ENCODE results near the gene CDRT15. TPM values are rescaled to one million over a fixed set of nuclear protein-coding genes. Genes with fewer than 3 reads are reported as not detected.
"Not testable (repeated sequence)": the region's sequence is repeated elsewhere in the genome, so short reads cannot be mapped to it uniquely, and the experiment has no call there.

CDRT15 gene
- total RNA-seq: 1 to 10 TPM in 1 of 8 experiments, under 1 TPM in 2, not detected in 5; 0.52 to 1.4 (median 0.76) TPM

DNA sequence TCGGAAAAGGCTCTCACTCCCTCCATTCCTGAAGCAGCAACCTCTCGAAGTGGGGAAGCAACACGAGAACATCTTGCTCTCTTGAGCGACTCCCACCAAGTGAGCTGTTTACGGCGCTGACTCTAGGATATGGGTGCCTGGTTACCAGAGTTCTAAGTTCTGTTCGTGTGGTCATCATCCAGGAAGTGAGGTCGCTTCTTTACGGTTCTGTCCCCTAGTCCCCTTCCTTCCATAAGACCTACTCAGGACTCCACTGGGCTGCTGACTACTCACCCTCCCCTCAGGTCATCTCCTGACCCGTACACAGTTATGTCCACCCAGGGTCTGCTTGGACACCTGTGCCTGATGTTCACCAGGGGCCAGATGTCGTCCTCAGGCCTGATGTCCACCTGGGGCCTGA lies at the start of gene CDRT15:
TSS of gene CDRT15 (minus strand) at position 101 of the 400 bp plus-strand sequence. CDS start at position 72, 29 bp downstream.
- H3K27ac ChIP-seq; H3K4me1 ChIP-seq (replicated peaks in 1 of 2); in situ Hi-C loops (cut with MboI; ENCODE audit: low pct_unique_long_range_greater_than_20kb in 2 of 9, low sequenced_read_pairs in 9 of 9, unreplicated experiment in 9 of 9); H3K4me3 ChIP-seq; ATAC-seq (replicated peaks in 6 of 8): not testable (repeated sequence)
- WGBS, 10 experiments: 94% methylated on average over 7 of the region's 11 CpGs; no CpG with 5 or more reads in 9 of the 10 experiments

DNA sequence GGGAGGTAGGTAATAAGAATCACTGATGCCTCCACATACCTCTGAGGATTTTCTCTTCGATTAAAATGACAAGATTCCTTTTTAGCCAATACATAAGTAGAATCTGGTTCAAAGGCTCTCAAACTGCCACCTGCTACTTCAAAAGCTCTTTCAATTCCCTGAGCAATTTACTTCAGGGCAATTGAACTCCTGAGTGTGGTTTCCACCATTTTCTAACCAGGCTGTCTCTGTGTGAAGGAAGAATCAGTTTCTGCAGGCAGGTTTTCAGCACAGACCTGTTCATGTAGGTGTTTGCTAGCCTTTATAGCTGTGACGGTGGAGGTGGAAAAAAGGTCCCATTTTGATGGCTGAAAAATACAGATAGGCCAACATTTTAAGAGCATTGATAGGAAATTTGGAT lies 46.1 kb upstream of the CDRT15 start:
- 14 to 100% (median 85%) methylated on average over 1 to 2 of the region's 2 CpGs; no CpG with 5 or more reads in 2 of the 10 experiments for WGBS, 10 experiments
- Histone ChIP-seq H3K4me3 (no peak overlapping the region), H3K27ac (no peak overlapping the region), H3K4me1 (replicated peaks in 1 of 2) (no peaks in the 10 kb centered on the region)
- no peak for ATAC-seq (replicated peaks in 6 of 8)
- in situ Hi-C loops (cut with MboI; ENCODE audit: low pct_unique_long_range_greater_than_20kb in 2 of 9, low sequenced_read_pairs in 9 of 9, unreplicated experiment in 9 of 9): loop anchor here in 1 of 9 experiments (25.0 kb wide), 1 partner anchor 670 kb away; the partner anchor contains the start of gene HS3ST3A1

DNA sequence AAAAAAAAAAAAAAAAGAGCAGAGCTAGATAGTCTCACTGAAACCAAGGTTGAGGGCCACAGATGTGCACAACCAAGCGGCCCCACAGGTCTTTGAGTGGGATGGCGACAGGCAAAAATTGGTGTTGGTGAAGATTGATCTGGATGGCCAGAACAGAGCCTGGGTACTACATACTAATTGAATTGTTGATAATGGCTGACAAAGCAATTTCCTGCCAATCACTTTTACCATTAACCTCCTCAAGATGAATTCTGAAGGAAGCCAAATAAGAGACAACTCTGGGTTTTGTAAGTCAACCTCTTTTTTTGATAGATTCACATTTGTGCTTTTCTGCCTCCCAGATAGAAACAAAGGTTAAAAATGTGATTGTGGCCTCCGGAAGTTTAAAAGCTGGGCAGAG lies 44.9 kb upstream of the CDRT15 start:
- H3K4me1 ChIP-seq (replicated peaks in 1 of 2): no peaks in the 10 kb centered on the region
- 0 to 100% (median 44%) methylated on average over 1 to 2 of the region's 3 CpGs; no CpG with 5 or more reads in 3 of the 10 experiments for WGBS, 10 experiments
- no peak overlapping the region for H3K4me3 ChIP-seq
- ATAC-seq (replicated peaks in 6 of 8): no peak
- no peak overlapping the region for H3K27ac ChIP-seq
- in situ Hi-C loops (cut with MboI; ENCODE audit: low pct_unique_long_range_greater_than_20kb in 2 of 9, low sequenced_read_pairs in 9 of 9, unreplicated experiment in 9 of 9): loop anchor here in 1 of 9 experiments (25.0 kb wide), 1 partner anchor 669 kb away; the partner anchor contains the start of gene HS3ST3A1

DNA sequence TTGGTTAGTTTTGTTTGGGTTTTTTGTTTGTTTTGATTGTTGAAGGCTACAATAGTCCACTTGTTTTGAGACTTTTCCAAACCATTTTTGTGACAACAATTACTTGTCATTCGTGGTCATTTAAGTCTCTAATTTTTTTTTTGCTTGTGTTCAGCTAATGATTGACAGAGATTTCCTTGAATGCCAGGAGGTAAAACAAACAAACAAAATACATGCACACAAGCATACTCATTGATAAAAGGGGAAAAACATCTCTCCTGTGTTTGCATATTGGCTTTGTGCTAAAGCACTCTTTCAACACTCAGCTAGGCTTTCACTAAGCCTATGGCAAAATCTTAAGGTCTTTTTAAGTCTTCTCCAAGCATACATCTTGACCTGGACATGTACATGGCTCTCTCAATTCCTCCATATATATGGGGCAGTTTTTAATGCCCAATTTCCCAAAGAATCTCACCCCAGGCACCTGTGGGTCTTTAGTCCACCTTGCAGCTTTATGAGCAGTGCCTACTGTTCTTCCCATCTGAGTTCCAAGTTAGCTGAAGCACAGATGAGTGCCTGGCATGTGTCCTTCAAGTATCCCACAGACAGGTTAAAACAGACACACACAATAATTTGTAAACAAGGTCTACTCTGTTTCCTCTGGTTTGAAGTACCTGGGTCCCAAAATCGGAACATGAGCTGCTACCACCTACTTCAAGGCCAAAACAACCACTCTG lies 40.0 kb upstream of the CDRT15 start:
- 22 to 88% (median 51%) methylated on average over 1 to 2 of the region's 2 CpGs for WGBS, 10 experiments
- in situ Hi-C loops (cut with MboI; ENCODE audit: low pct_unique_long_range_greater_than_20kb in 2 of 9, low sequenced_read_pairs in 9 of 9, unreplicated experiment in 9 of 9): loop anchor here in 1 of 9 experiments (25.0 kb wide), 1 partner anchor 664 kb away; the partner anchor contains the start of gene HS3ST3A1
- H3K4me1 ChIP-seq (replicated peaks in 1 of 2): no peaks in the 10 kb centered on the region
- no peak overlapping the region for H3K4me3 ChIP-seq
- no peak for ATAC-seq (replicated peaks in 6 of 8)
- H3K27ac ChIP-seq: no peak overlapping the region

DNA sequence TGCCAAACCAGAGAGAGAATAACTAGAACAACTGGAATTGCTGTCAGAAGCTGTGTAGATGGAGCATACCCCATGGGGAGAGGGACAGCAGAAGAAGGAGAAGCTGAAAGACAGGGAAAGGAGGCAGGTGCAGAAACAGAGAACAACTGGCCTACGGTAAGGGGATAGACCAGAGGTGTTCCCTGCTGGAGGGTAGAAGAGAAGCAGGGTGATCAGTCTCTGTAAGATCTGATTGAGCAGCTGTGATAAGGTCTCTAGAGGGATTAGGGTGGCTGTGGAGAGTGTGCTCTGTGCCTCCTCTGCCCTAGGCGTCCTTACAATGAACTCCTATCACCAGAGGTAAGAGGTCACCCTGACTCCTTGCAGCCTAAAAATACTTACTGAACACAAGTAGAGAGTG lies 33.8 kb upstream of the CDRT15 start:
- Histone ChIP-seq H3K27ac (no peak overlapping the region), H3K4me3 (no peak overlapping the region), H3K4me1 (replicated peaks in 1 of 2) (no peaks in the 10 kb centered on the region)
- in situ Hi-C loops (cut with MboI; ENCODE audit: low pct_unique_long_range_greater_than_20kb in 2 of 9, low sequenced_read_pairs in 9 of 9, unreplicated experiment in 9 of 9): loop anchor here in 1 of 9 experiments (25.0 kb wide), 1 partner anchor 658 kb away; the partner anchor contains the start of gene HS3ST3A1
- WGBS, 10 experiments: 88 to 100% (median 100%) methylated on average over 1 to 2 of the region's 2 CpGs; no CpG with 5 or more reads in 7 of the 10 experiments
- no peak for ATAC-seq (replicated peaks in 6 of 8)

DNA sequence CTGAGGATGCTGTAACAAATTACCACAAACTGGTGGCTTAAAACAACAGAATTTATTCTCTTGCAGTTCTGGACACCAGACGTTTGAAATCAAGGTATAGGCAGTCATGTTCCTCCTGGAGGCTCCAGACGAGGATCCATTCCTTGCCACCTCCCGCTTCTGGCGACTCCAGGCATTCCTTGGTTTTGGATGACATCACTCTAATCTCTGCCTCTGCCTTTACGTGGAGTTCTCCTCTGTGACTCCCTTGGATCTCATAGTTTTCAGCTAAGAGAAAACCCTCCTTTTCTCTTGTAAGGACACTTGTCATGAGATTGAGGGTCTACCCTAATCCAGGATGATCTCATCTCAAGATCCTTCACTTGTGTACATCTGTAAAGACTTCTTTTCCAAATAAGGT lies 32.8 kb upstream of the CDRT15 start:
- Histone ChIP-seq H3K27ac (no peak overlapping the region), H3K4me3 (no peak overlapping the region), H3K4me1 (replicated peaks in 1 of 2) (no peaks in the 10 kb centered on the region)
- 0 to 89% (median 71%) methylated on average over 1 to 5 of the region's 5 CpGs; no CpG with 5 or more reads in 1 of the 10 experiments for WGBS, 10 experiments
- in situ Hi-C loops (cut with MboI; ENCODE audit: low pct_unique_long_range_greater_than_20kb in 2 of 9, low sequenced_read_pairs in 9 of 9, unreplicated experiment in 9 of 9): loop anchor here in 1 of 9 experiments (25.0 kb wide), 1 partner anchor 657 kb away; the partner anchor contains the start of gene HS3ST3A1
- no peak for ATAC-seq (replicated peaks in 6 of 8)

DNA sequence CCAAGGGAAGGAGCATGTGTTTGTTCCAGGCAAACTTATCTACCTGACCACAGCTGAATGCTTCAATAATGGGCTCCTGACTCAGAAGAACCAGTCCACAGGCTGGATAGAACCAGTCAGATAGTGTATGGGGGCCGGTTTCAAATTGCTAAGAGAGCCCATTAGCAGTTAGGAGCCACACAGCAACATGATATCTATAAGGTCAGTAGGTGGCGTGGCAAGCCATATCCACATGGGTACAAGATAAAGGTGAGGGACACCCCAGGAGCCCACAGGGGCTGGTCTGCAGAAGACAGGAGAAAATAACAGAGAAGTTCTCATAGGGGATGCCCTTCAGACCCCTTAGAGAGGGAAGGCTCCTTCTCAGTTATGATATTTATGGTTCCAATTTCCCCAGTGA lies 31.6 kb upstream of the CDRT15 start:
- no peak overlapping the region for H3K27ac ChIP-seq
- ATAC-seq (replicated peaks in 6 of 8): no peak
- in situ Hi-C loops (cut with MboI; ENCODE audit: low pct_unique_long_range_greater_than_20kb in 2 of 9, low sequenced_read_pairs in 9 of 9, unreplicated experiment in 9 of 9): loop anchor here in 1 of 9 experiments (25.0 kb wide), 1 partner anchor 656 kb away; the partner anchor contains the start of gene HS3ST3A1
- no peak overlapping the region for H3K4me3 ChIP-seq
- H3K4me1 ChIP-seq (replicated peaks in 1 of 2): no peaks in the 10 kb centered on the region
- WGBS, 10 experiments: 40 to 100% (median 79%) methylated on average over 1 of the region's 2 CpGs; no CpG with 5 or more reads in 4 of the 10 experiments

DNA sequence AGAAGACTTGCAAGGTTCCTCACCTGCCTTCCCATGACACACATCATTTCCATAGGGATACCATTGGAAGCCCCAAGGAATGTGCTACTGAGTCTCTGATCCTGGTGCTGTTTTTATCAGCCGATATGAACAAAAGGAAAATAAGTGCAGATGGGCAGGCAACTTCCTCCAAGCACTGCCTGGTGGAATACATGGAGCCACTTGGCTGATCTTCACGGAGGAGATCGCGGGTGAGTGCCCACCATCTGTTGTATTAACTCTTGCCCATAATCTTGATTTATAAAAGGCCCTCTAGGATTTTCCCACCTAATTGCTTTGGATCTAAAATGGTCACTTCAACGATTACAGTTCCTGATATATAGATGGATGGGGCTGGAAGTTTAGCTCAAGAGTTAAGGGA lies 24.7 kb upstream of the CDRT15 start:
- WGBS, 10 experiments: 10 to 93% (median 87%) methylated on average over 1 to 5 of the region's 5 CpGs; no CpG with 5 or more reads in 6 of the 10 experiments
- H3K4me3 ChIP-seq: no peak overlapping the region
- ATAC-seq (replicated peaks in 6 of 8): no peak
- H3K4me1 ChIP-seq (replicated peaks in 1 of 2): no peaks in the 10 kb centered on the region
- in situ Hi-C loops (cut with MboI; ENCODE audit: low pct_unique_long_range_greater_than_20kb in 2 of 9, low sequenced_read_pairs in 9 of 9, unreplicated experiment in 9 of 9): loop anchor here in 1 of 9 experiments (25.0 kb wide), 1 partner anchor 649 kb away; the partner anchor contains the start of gene HS3ST3A1
- H3K27ac ChIP-seq: no peak overlapping the region

DNA sequence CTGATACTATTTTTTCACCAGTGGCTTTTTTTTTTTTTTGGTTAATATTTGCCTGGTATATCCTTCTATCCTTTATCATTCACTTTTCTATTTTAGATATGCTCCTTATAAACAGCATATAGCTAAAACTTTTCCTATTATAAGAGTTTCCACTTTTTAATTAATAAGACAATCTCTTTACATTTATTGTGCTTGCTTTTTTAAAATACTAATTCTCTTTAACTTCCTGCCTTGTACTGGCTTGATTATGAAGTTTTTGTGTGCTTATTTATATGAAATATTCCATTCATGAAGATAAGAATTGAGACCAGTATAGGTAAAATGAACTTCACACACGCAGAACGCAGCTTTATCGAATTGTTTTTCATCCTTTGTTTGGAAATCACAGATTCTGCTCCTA lies 9.0 kb upstream of the CDRT15 start:
- in situ Hi-C loops (cut with MboI; ENCODE audit: low pct_unique_long_range_greater_than_20kb in 2 of 9, low sequenced_read_pairs in 9 of 9, unreplicated experiment in 9 of 9): no loop called here
- Histone ChIP-seq H3K4me1 (replicated peaks in 1 of 2) (no peaks in the 10 kb centered on the region), H3K27ac (no peak overlapping the region), H3K4me3 (no peak overlapping the region)
- 73 to 100% (median 92%) methylated on average over 1 to 3 of the region's 3 CpGs for WGBS, 10 experiments
- ATAC-seq (replicated peaks in 6 of 8): no peak

DNA sequence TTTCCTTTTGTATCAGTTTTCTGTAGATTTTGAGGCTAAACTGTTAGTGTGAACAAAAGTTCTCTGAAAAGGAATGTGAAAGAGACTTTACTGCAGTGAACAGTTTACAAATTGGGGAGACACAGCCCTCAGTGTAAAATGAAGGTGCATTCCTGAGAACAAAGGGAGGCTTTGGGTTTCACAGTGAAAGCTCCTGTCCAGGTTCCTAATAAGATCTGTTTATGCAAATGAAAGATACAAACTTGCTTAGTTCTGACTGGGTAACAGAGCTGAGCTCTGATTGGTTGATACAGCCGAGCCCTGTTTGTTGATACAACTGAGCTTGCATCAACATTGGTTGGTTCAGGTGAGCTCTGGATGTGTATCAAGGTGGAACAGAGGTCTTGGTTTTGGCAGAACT lies 8.3 kb upstream of the CDRT15 start:
- H3K4me1 ChIP-seq (replicated peaks in 1 of 2): no peaks in the 10 kb centered on the region
- no peak for ATAC-seq (replicated peaks in 6 of 8)
- WGBS, 10 experiments: 75 to 100% (median 100%) methylated on average over 1 of the region's 1 CpG; no CpG with 5 or more reads in 6 of the 10 experiments
- H3K4me3 ChIP-seq: no peak overlapping the region
- H3K27ac ChIP-seq: no peak overlapping the region
- in situ Hi-C loops (cut with MboI; ENCODE audit: low pct_unique_long_range_greater_than_20kb in 2 of 9, low sequenced_read_pairs in 9 of 9, unreplicated experiment in 9 of 9): no loop called here

DNA sequence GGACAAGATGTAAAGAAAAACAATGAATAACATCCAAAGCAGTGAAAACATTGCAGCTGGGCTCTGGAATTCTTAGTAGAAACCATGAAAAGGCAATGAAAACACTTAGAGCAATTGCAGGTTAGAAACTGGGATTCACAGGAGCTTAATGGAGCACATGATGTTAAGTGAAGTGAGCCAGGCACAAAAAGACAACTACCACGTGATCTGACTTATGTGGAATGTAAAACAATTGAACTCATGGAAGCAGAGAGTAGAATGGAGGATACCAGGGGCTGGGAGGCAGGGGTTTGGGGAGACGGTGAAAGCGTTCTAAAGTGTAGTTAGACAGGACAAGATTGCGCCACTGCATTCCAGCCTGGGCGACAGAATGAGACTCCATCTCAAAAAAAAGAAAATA lies 2.6 kb upstream of the CDRT15 start:
- in situ Hi-C loops (cut with MboI; ENCODE audit: low pct_unique_long_range_greater_than_20kb in 2 of 9, low sequenced_read_pairs in 9 of 9, unreplicated experiment in 9 of 9); H3K4me3 ChIP-seq; H3K27ac ChIP-seq; H3K4me1 ChIP-seq (replicated peaks in 1 of 2): not testable (repeated sequence)
- no CpG with 5 or more reads among the region's 5 CpGs for WGBS, 10 experiments
- ATAC-seq (replicated peaks in 6 of 8): peak in 5 of 8 experiments; percentile 80 to 96 (median 95)

DNA sequence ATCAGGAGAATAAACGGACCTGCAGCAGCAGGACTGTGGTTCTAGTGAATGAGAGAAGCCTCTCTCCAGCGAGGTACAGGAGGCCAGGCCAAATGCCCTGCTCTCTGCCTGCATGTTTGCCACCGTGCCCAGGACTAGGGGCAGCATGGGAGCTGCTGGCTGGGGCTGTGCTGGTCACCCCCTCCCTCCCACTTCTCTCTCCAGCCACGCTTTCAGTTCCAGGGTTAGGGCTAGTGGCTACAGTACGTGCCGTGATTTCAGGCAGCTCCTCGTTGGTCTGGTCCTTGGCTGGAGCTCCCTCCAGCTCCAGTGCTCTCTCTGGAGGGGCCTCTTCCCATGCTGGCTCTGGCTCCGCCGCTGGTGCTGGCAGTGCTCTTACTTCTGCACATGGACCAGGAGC lies 630 bp downstream of the CDRT15 start:
- WGBS, 10 experiments: no CpG with 5 or more reads among the region's 9 CpGs
- H3K4me3 ChIP-seq; in situ Hi-C loops (cut with MboI; ENCODE audit: low pct_unique_long_range_greater_than_20kb in 2 of 9, low sequenced_read_pairs in 9 of 9, unreplicated experiment in 9 of 9); H3K27ac ChIP-seq; ATAC-seq (replicated peaks in 6 of 8); H3K4me1 ChIP-seq (replicated peaks in 1 of 2): not testable (repeated sequence)

DNA sequence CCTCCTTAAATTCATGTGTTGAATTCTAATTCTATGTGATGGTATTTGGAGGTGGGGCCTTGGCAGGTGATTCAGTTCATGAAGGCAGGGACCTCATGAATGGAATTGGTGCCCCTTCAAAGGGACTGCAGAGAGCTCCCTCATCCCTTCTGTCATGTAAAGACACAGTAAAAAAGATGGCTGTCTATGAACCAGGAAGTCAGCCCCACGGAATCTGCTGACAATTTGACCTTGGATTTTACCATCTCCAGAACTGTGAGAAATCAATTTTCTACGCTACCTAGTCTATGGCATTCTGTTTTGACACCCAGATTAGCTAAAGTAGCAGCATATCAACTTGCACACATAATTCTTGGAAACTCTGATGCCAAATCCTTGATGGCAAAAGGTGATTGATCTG lies 1.6 kb downstream of the CDRT15 start:
- in situ Hi-C loops (cut with MboI; ENCODE audit: low pct_unique_long_range_greater_than_20kb in 2 of 9, low sequenced_read_pairs in 9 of 9, unreplicated experiment in 9 of 9); H3K4me3 ChIP-seq; ATAC-seq (replicated peaks in 6 of 8); H3K27ac ChIP-seq; H3K4me1 ChIP-seq (replicated peaks in 1 of 2): not testable (repeated sequence)
- no CpG with 5 or more reads among the region's 2 CpGs for WGBS, 10 experiments

Data from motor neuron (in vitro differentiated cells).